COLO668 (cell line): ENCODE results near the gene UPF1.
"Not testable (repeated sequence)": the region's sequence is repeated elsewhere in the genome, so short reads cannot be mapped to it uniquely, and the experiment has no call there.

ENCODE experiments used
- DNase-seq: peaks from one replicate; lab custom pipeline; 2025; ENCODE audit not compliant: unreplicated experiment; lab: John Stamatoyannopoulos, UW

The UPF1 gene

DNA sequence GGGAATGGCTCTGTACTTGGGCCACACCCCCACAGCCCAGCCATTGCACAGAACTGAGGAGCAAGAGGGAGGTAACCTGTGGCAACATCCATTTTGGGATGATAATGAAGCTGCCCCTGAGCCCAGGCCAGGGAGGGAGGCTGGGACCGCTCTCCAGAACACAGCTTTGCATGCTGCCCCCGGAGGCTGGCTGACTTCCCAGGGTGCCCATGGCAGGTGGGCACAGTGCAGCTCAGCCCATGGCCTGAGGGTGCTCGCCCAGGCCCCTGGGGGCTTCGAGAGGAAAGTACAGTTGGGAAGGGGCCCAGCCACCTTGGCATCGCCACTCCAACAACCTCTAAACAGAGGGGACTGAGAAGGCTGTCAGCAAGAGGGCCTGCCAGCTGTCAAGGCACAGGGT lies 81.7 kb downstream of the UPF1 start:
- DNase-seq: no peak

GRCh38 chr19:18915639-18916038 lies 83.9 kb downstream of the UPF1 start:
- DNase-seq: peak; percentile 33

GRCh38 chr19:18917593-18917992 lies 85.8 kb downstream of the UPF1 start:
- not testable (repeated sequence) for DNase-seq
